ENCODE results near the gene MED23.

Gene MED23

DNA sequence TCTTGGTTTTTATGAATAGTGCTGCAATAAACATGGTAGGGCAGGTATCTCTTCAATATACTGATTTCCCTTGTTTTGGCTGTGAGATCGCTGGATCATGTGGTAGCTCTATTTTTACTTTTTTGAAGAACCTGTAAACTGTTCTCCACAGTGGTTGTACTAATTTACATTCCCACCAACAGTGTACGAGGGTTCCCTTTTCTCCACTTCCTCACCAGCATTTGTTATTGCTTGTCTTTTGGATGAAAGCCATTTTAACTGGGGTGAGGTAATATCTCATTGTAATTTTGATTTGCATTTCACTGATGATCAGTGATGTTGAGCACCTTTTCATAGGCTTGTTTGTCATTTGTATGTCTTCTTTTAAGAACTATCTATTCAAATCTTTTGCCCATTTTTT, 63.0 kb downstream of the MED23 start:
- DNase-seq (ENCODE audit: low read depth) = no peak
- TF ChIP-seq, protein P1, sequence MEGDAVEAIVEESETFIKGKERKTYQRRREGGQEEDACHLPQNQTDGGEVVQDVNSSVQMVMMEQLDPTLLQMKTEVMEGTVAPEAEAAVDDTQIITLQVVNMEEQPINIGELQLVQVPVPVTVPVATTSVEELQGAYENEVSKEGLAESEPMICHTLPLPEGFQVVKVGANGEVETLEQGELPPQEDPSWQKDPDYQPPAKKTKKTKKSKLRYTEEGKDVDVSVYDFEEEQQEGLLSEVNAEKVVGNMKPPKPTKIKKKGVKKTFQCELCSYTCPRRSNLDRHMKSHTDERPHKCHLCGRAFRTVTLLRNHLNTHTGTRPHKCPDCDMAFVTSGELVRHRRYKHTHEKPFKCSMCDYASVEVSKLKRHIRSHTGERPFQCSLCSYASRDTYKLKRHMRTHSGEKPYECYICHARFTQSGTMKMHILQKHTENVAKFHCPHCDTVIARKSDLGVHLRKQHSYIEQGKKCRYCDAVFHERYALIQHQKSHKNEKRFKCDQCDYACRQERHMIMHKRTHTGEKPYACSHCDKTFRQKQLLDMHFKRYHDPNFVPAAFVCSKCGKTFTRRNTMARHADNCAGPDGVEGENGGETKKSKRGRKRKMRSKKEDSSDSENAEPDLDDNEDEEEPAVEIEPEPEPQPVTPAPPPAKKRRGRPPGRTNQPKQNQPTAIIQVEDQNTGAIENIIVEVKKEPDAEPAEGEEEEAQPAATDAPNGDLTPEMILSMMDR (IDR thresholded peaks at IDR 0.05; ENCODE audit: low read depth, low read length, missing control alignments) = no peak
- no peak overlapping the region for H3K4me3 ChIP-seq (ENCODE audit: low read depth, low read length)

DNA sequence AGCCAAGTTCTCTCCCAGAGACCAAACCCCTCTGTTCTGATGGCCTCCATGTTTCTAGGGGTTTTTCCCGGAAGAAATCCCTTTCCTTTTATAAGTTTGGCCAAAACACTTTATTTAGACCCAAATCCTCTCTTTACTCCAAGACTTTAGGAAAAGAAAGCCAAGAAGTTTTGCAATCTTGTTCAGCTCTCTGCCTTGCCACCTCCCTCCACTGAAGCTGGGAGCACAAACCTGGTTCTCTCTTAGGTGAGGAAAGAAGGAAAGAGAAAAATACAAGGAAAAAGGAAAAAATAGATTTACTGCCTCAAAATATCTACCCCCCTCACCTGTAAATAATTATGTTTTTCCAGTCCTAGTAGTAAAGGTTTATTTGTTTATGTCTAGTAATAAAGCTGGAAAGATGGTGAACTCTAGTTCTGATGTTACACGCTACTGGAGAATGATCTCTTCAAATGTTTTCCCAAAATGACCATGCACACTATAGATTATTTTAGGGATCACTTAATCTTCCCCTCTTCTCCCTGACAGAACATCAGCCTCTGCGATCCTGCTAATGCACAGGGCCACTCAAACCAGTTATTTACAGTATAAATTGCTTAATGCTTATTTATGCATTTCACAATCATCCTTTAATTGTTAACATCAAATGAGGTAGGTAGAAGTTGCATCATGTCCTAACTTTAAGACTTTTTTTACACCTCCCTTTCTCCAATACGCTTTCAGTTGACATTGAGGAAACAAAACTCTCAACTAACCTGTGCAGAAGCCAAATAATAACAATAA, 65.9 kb downstream of the MED23 start:
- H3K4me3 ChIP-seq (ENCODE audit: low read depth, low read length) = no peak overlapping the region
- DNase-seq (ENCODE audit: low read depth) = no peak
- TF ChIP-seq, protein P1 (IDR thresholded peaks at IDR 0.05; ENCODE audit: low read depth, low read length, missing control alignments) = no peak

DNA sequence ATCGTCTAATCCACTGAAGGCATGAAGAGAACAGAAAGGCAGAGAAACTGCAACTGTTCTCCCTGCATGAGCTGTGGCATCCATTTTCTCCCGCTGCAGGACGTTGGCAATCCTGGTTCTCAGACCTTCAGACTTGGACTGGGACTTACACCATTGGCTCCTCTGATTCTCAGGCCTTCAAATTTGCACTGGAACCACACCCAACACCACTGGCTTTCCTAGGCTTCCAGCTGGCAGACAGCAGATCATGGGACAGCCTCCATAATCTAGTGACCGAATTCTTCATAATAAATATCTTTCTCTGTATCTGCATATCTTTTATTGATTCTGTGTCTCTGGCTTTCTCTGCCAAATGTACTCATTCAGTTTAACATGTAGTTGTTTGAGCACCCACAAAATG, 69.1 kb downstream of the MED23 start:
- TF ChIP-seq, protein P1 (IDR thresholded peaks at IDR 0.05; ENCODE audit: low read depth, low read length, missing control alignments) = no peak
- no peak for DNase-seq (ENCODE audit: low read depth)
- no peak overlapping the region for H3K4me3 ChIP-seq (ENCODE audit: low read depth, low read length)

DNA sequence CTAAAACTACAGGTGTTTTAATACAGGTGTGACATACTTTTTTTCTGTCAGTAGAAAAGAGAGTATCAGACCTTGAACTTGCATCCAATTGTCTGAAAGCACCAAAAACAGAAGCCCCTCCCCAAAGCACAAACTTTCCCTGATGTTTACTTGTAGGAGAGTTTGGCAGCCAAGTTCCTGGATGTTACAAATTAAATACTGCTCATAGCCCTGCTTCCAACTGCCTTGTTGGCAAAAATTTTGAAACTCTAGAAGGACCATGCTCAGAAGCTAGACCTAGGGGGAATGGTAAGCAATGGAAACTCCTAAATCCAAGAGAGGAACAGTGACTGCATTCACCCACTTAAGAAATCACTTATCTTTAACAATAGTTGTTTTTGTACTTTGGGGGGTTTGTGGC, 72.0 kb downstream of the MED23 start:
- no peak overlapping the region for H3K4me3 ChIP-seq (ENCODE audit: low read depth, low read length)
- TF ChIP-seq, protein P1 (IDR thresholded peaks at IDR 0.05; ENCODE audit: low read depth, low read length, missing control alignments) = no peak
- DNase-seq (ENCODE audit: low read depth) = no peak

DNA sequence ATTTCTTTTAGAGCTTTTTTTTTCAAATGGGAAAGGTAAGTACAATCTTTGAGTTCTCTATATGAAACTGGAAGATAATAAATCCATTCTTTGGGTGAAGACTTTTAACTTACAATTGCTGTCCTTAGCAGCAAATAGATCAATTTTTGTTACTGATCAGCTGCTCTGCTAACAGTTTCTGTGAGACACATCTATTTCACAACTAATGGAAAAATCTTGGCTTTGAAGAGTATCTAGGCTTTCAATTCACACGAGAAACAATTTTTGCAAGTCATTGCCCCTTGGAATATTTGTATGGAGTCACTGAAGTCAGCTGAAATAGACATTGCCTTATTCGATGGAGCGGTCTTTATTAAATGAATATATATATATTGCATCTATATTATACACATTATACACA, 75.5 kb downstream of the MED23 start:
- TF ChIP-seq, protein P1 (IDR thresholded peaks at IDR 0.05; ENCODE audit: low read depth, low read length, missing control alignments) = no peak
- H3K4me3 ChIP-seq (ENCODE audit: low read depth, low read length) = no peak overlapping the region
- DNase-seq (ENCODE audit: low read depth) = no peak

DNA sequence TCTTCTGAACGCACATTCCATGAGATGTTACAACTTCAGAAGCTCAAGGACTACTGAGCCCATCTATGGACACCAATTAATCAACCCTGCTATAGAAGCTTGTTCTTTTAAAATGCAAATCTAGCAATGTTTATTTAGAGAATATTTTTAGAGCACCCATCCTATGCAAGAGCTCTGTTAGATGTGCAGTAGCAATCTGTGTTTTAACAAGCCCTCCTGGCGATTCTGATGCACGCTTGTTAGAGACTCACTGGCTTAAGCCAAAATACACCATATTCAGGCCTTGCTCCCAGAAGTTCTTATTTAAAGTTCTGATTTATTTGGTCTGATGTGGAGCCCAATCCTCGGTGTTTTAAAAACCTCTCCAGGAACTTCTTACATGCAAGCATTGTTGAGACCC, 76.1 kb downstream of the MED23 start:
- no peak overlapping the region for H3K4me3 ChIP-seq (ENCODE audit: low read depth, low read length)
- TF ChIP-seq, protein P1 (IDR thresholded peaks at IDR 0.05; ENCODE audit: low read depth, low read length, missing control alignments) = no peak
- no peak for DNase-seq (ENCODE audit: low read depth)

DNA sequence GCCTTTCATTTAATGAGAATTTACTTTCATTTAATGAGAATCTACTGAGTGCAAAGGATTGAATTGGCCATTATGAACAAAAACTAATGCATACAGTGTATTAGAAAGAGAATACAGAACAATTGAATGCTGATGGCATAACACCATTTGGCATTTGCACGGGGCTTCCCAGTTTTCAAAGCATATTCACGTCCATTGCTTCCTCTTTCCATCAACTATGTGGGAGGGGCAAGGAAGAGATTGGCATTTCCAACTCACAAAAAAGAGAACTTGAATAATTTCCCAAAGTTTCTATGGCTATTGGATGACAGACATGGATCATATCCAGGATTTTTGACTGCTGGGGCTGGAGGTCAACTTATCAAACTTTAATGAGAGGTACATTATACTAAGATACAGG, 78.2 kb downstream of the MED23 start:
- DNase-seq (ENCODE audit: low read depth) = no peak
- TF ChIP-seq, protein P1 (IDR thresholded peaks at IDR 0.05; ENCODE audit: low read depth, low read length, missing control alignments) = no peak
- H3K4me3 ChIP-seq (ENCODE audit: low read depth, low read length) = no peak overlapping the region
